Activated CD4-positive, alpha-beta T cell treated with anti-CD3 and anti-CD28 coated beads for 48 hours (primary cell): Measurements from ENCODE around the gene TCP11L1.
"Not testable (repeated sequence)": the region's sequence is repeated elsewhere in the genome, so short reads cannot be mapped to it uniquely, and the experiment has no call there.

Source experiments
- DNase-seq: peaks from one replicate; pipeline ENCODE4 v3.0.0-alpha.2; 2020

Gene TCP11L1

GRCh38 chr11:33068611-33069340 is 29.4 kb downstream of the TCP11L1 start:
- DNase-seq = no peak

DNA sequence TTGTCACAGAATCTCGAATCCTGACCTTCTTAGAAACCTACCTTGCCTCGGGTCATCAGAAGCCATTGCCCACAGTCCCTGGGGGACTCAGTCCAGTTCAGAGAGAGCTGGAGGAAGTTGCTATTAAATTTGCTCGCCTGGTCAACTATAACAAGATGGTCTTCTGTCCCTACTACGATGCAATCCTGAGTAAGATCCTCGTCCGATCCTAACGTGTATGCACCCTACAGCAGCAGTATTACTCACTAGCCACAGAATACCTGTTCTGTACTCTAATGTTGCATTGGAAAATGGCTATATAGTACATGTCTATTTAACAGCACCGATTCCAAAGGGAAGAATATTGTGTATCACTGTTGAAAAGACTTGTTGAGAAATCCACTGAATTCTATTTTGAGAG is 33.1 kb downstream of the TCP11L1 start:
- no peak for DNase-seq

- DNase-seq = no peak
Measured at GRCh38 chr11:33083918-33084317, 44.5 kb downstream of the TCP11L1 start.

GRCh38 chr11:33086017-33086416 is 46.6 kb downstream of the TCP11L1 start:
- DNase-seq = no peak

- no peak for DNase-seq
Measured at GRCh38 chr11:33089776-33090175, 50.4 kb downstream of the TCP11L1 start.

DNA sequence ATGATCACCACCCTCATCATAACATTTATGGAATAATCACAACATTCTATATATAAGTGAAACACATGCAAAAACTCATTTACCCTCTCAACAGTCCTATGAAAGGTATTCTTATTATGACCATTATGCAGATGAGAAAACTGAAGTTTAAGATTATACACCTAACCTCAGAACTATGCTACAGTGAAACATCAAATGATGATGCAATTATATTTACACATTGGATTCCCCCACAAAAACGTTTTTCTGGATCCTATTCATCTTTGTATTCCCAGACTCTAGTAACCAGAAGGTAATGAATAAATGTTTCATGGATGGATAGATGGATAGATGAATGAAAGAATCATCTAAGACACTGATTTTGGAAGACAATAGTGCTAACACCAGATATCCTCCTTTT is 54.8 kb downstream of the TCP11L1 start:
- DNase-seq = no peak

- no peak for DNase-seq
Measured at GRCh38 chr11:33103836-33104235, 64.5 kb downstream of the TCP11L1 start.

DNA sequence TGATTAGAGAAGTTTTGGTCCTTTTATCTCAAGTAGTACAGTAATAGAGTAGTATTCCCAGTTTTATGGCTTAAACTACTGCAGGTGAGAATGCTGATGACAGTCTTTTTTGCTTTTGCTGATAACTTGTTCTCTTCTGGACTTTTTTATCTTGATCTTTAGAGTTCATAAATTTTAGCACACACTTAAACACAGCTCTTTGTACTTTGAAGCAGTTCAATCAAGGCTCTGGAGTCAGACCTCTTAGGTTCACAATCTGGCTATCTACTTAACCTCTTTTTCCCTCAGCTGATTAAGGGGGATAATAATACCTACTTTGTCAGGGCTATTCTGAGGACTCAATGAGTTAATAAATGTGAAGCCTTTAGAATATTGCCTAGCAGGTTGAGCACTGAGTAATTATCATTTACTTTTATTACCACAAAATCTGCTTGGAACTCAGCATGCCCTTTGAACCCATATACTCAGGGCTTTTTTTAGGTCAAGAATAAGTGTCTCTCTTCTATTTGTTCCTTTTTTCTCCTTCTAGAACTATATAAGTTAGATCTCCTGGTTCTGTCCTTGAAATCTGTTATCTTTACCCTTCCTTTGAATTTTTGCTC is 70.0 kb downstream of the TCP11L1 start:
- no peak for DNase-seq

GRCh38 chr11:33110083-33110482 is 70.7 kb downstream of the TCP11L1 start:
- no peak for DNase-seq

- no peak for DNase-seq
Measured at GRCh38 chr11:33116535-33116934, 77.2 kb downstream of the TCP11L1 start.

- not testable (repeated sequence) for DNase-seq
Measured at GRCh38 chr11:33122696-33123095, 83.3 kb downstream of the TCP11L1 start.
